ENCODE data around the gene RAP1GDS1. TPM values are rescaled to one million over a fixed set of nuclear protein-coding genes. Genes with fewer than 3 reads are reported as not detected.

RAP1GDS1 gene
- total RNA-seq, 1 donor from 2014 or later = 64.5 TPM

- Mint-ChIP-seq H3K4me1 (ENCODE audit: low read depth, unreplicated experiment) (no peaks in the 10 kb centered on the region), H3K27me3 (ENCODE audit: low read depth, unreplicated experiment) (no peaks in the 10 kb centered on the region), H3K4me3 (ENCODE audit: unreplicated experiment) (no peak overlapping the region), H3K27ac (ENCODE audit: unreplicated experiment) (no peak overlapping the region), H3K36me3 (ENCODE audit: low read depth, unreplicated experiment) (peaks cover 11% of the 10 kb centered on the region), H3K9me3 (ENCODE audit: unreplicated experiment) (peaks cover 6% of the 10 kb centered on the region)
- H3K4me2 ChIP-seq (ENCODE audit: low read length) = no peak overlapping the region
- TF ChIP-seq, protein P1, sequence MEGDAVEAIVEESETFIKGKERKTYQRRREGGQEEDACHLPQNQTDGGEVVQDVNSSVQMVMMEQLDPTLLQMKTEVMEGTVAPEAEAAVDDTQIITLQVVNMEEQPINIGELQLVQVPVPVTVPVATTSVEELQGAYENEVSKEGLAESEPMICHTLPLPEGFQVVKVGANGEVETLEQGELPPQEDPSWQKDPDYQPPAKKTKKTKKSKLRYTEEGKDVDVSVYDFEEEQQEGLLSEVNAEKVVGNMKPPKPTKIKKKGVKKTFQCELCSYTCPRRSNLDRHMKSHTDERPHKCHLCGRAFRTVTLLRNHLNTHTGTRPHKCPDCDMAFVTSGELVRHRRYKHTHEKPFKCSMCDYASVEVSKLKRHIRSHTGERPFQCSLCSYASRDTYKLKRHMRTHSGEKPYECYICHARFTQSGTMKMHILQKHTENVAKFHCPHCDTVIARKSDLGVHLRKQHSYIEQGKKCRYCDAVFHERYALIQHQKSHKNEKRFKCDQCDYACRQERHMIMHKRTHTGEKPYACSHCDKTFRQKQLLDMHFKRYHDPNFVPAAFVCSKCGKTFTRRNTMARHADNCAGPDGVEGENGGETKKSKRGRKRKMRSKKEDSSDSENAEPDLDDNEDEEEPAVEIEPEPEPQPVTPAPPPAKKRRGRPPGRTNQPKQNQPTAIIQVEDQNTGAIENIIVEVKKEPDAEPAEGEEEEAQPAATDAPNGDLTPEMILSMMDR (IDR thresholded peaks at IDR 0.05; ENCODE audit: insufficient read depth, low read depth, low read length) = no peak
- no peak for TF ChIP-seq EZH2 (IDR thresholded peaks at IDR 0.05; ENCODE audit: insufficient read depth, low read length)
- H3K9me3 ChIP-seq (ENCODE audit: insufficient read depth, low read depth, low read length) = no peaks in the 10 kb centered on the region
- H3K27me3 ChIP-seq (ENCODE audit: insufficient read depth, low read length) = no peaks in the 10 kb centered on the region
- H3K4me1 ChIP-seq (ENCODE audit: insufficient read depth, low read length) = no peaks in the 10 kb centered on the region
- DNase-seq (ENCODE audit: low read depth) (no peak), FAIRE-seq (no peak)
- peaks cover 5% of the 10 kb centered on the region for H4K20me1 ChIP-seq (ENCODE audit: insufficient read depth, low read length)
- no peak overlapping the region for H3K9ac ChIP-seq (ENCODE audit: low read length)
- H3K36me3 ChIP-seq (ENCODE audit: insufficient read depth, low read length) = peaks cover 2% of the 10 kb centered on the region
- H3K79me2 ChIP-seq (ENCODE audit: insufficient read depth, low read length) = peaks cover 23% of the 10 kb centered on the region
- H3K27ac ChIP-seq (ENCODE audit: low read depth, low read length) = no peak overlapping the region
- H2AFZ ChIP-seq (ENCODE audit: low read depth, low read length) = no peak overlapping the region
- H3K4me3 ChIP-seq (ENCODE audit: insufficient read depth, low read depth, low read length) = no peak overlapping the region
Measured at GRCh38 chr4:98352940-98353339, 91.8 kb downstream of the RAP1GDS1 start.

GRCh38 chr4:98358630-98359248, 97.6 kb downstream of the RAP1GDS1 start:
- no peaks in the 10 kb centered on the region for H3K9me3 Mint-ChIP-seq (ENCODE audit: unreplicated experiment)
- no peak overlapping the region for H3K27ac ChIP-seq (ENCODE audit: low read depth, low read length)
- H3K27ac Mint-ChIP-seq (ENCODE audit: unreplicated experiment) = no peak overlapping the region
- TF ChIP-seq, protein P1 (IDR thresholded peaks at IDR 0.05; ENCODE audit: insufficient read depth, low read depth, low read length) = no peak
- no peak for TF ChIP-seq EZH2 (IDR thresholded peaks at IDR 0.05; ENCODE audit: insufficient read depth, low read length)
- no peak overlapping the region for H2AFZ ChIP-seq (ENCODE audit: low read depth, low read length)
- H3K27me3 Mint-ChIP-seq (ENCODE audit: low read depth, unreplicated experiment) = no peaks in the 10 kb centered on the region
- H3K9ac ChIP-seq (ENCODE audit: low read length) = no peak overlapping the region
- H3K36me3 Mint-ChIP-seq (ENCODE audit: low read depth, unreplicated experiment) = peaks cover 5% of the 10 kb centered on the region
- peaks cover 3% of the 10 kb centered on the region for H3K4me1 Mint-ChIP-seq (ENCODE audit: low read depth, unreplicated experiment)
- no peaks in the 10 kb centered on the region for H3K9me3 ChIP-seq (ENCODE audit: insufficient read depth, low read depth, low read length)
- H3K36me3 ChIP-seq (ENCODE audit: insufficient read depth, low read length) = no peaks in the 10 kb centered on the region
- no peaks in the 10 kb centered on the region for H4K20me1 ChIP-seq (ENCODE audit: insufficient read depth, low read length)
- no peak for FAIRE-seq
- peaks cover 12% of the 10 kb centered on the region for H3K79me2 ChIP-seq (ENCODE audit: insufficient read depth, low read length)
- no peaks in the 10 kb centered on the region for H3K4me1 ChIP-seq (ENCODE audit: insufficient read depth, low read length)
- no peak overlapping the region for H3K4me3 ChIP-seq (ENCODE audit: insufficient read depth, low read depth, low read length)
- H3K4me2 ChIP-seq (ENCODE audit: low read length) = no peak overlapping the region
- no peak overlapping the region for H3K4me3 Mint-ChIP-seq (ENCODE audit: unreplicated experiment)
- H3K27me3 ChIP-seq (ENCODE audit: insufficient read depth, low read length) = no peaks in the 10 kb centered on the region
- DNase-seq (ENCODE audit: low read depth) = no peak

DNA sequence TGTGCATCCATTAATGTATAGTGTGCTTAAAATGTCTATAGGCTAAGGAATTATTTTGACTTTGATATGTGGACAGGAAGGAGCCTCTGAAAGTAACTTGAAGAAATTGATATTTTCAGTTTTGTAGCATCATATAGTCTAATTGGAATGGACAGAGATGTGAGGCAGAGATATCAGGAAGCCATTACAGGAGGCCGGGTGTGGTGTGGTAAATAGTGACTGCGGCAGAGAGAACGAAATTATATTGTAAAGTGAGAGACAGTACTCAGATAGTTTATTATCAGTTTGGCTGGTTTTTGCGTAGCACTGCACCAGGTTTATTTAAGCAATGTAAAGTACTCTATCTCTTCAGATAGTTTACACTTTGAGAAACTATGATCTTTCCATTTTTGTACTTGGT, 98.5 kb downstream of the RAP1GDS1 start:
- Mint-ChIP-seq H3K4me1 (ENCODE audit: low read depth, unreplicated experiment) (peaks cover 3% of the 10 kb centered on the region), H3K27me3 (ENCODE audit: low read depth, unreplicated experiment) (no peaks in the 10 kb centered on the region), H3K27ac (ENCODE audit: unreplicated experiment) (no peak overlapping the region), H3K4me3 (ENCODE audit: unreplicated experiment) (no peak overlapping the region), H3K9me3 (ENCODE audit: unreplicated experiment) (no peaks in the 10 kb centered on the region), H3K36me3 (ENCODE audit: low read depth, unreplicated experiment) (peaks cover 5% of the 10 kb centered on the region)
- H2AFZ ChIP-seq (ENCODE audit: low read depth, low read length) = no peak overlapping the region
- no peaks in the 10 kb centered on the region for H3K4me1 ChIP-seq (ENCODE audit: insufficient read depth, low read length)
- H3K27ac ChIP-seq (ENCODE audit: low read depth, low read length) = no peak overlapping the region
- no peak for TF ChIP-seq EZH2 (IDR thresholded peaks at IDR 0.05; ENCODE audit: insufficient read depth, low read length)
- TF ChIP-seq, protein P1 (IDR thresholded peaks at IDR 0.05; ENCODE audit: insufficient read depth, low read depth, low read length) = no peak
- no peaks in the 10 kb centered on the region for H4K20me1 ChIP-seq (ENCODE audit: insufficient read depth, low read length)
- no peak overlapping the region for H3K4me3 ChIP-seq (ENCODE audit: insufficient read depth, low read depth, low read length)
- no peak for FAIRE-seq
- no peaks in the 10 kb centered on the region for H3K9me3 ChIP-seq (ENCODE audit: insufficient read depth, low read depth, low read length)
- H3K36me3 ChIP-seq (ENCODE audit: insufficient read depth, low read length) = no peaks in the 10 kb centered on the region
- DNase-seq (ENCODE audit: low read depth) = no peak
- H3K79me2 ChIP-seq (ENCODE audit: insufficient read depth, low read length) = peaks cover 12% of the 10 kb centered on the region
- no peak overlapping the region for H3K4me2 ChIP-seq (ENCODE audit: low read length)
- H3K9ac ChIP-seq (ENCODE audit: low read length) = no peak overlapping the region
- H3K27me3 ChIP-seq (ENCODE audit: insufficient read depth, low read length) = no peaks in the 10 kb centered on the region

Measured in astrocyte (in vitro differentiated cells and primary cell).